ENCODE data around the gene ARHGEF19.
"Not testable (repeated sequence)": the region's sequence is repeated elsewhere in the genome, so short reads cannot be mapped to it uniquely, and the experiment has no call there.

ARHGEF19 gene

DNA sequence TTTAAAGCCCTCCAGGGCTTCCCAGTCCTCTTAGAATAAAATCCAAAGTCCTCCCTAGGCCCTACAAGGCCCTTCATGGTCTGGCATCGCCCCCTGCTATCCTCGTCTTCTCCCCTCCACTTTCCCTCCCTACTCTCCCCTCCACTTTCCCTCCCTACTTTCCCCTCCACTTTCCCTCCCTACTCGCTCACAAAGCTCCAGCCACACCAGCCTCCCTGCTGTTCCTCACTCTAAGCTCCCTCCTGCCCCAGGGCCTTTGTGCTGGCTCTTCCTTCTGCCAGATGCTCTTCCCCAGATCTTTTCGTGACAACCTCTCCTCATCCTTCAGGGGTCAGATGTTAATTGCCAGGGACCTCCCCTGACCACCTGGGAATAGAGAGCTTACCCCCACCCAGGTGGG is 12.8 kb downstream of the ARHGEF19 start:
- H3K36me3 ChIP-seq (ENCODE audit: insufficient read depth, low read length) = no peaks in the 10 kb centered on the region
- H2AFZ ChIP-seq (ENCODE audit: low read depth, low read length) = no peak overlapping the region
- no peaks in the 10 kb centered on the region for H3K9me3 ChIP-seq (ENCODE audit: low read length)
- H3K27me3 ChIP-seq (ENCODE audit: insufficient read depth, low read length) = no peaks in the 10 kb centered on the region
- H3K4me3 ChIP-seq (ENCODE audit: low read length) = no peak overlapping the region
- no peaks in the 10 kb centered on the region for H3K4me1 ChIP-seq (ENCODE audit: insufficient read depth, low read length)

DNA sequence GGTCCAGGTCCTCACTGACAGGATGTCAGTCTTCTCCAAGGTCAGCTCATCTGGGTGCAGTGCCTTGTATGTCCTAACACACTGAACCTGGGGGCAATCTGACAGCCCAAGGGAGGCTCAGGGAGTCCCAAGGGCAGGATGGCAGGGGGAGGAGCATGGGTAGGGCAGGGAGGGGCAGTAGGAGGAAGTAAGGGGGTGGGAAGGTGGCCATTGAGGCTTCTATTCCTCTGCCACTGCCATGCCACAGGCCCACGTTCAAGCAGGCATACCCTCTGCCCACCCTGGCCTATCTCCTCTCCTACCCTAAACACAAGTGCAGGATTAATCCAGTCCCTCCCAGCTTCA is 13.3 kb downstream of the ARHGEF19 start:
- Histone ChIP-seq H3K36me3 (ENCODE audit: insufficient read depth, low read length) (no peaks in the 10 kb centered on the region), H3K9me3 (ENCODE audit: low read length) (no peaks in the 10 kb centered on the region), H3K4me3 (ENCODE audit: low read length) (no peak overlapping the region)

DNA sequence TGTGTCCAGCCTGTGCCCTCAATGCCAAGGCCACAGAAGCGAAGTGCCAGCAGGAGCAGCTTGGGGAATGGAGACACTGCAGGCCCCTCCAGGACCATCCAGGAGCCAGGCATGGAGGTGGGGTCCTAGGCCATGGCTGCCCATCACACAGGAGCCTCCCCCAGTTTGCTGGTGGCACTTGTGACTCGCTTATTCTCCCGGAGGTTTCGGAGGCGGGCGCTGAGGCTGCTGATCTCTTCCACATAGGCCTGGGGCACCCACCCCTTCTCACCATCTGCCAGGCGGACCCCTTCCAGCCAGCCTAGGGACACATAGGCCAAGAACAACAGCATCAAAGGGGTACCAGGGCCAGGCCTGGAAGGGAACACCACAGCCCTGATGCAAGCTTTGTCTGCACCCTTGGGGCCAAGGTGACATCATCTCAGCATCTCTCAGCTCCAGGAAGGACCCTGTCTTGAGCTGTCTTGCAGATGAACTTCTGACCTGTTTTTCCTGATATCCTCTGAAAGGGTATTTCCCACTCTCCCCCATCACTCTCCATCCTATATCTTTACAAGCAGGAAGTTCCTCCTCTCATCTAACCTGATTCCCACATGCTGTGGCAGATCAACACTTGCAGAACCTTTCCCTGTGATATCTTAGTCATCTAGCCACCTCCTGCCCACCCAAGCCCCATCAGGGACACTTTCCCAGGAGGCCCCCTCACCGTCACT is 13.9 kb downstream of the ARHGEF19 start:
- Histone ChIP-seq H2AFZ (ENCODE audit: low read depth, low read length) (no peak overlapping the region), H3K4me1 (ENCODE audit: insufficient read depth, low read length) (no peaks in the 10 kb centered on the region), H3K36me3 (ENCODE audit: insufficient read depth, low read length) (no peaks in the 10 kb centered on the region), H3K27me3 (ENCODE audit: insufficient read depth, low read length) (no peaks in the 10 kb centered on the region), H3K9me3 (ENCODE audit: low read length) (no peaks in the 10 kb centered on the region), H3K4me3 (ENCODE audit: low read length) (no peak overlapping the region)

More for the DNA sequence above, 13.3 kb downstream of the ARHGEF19 start:
- H3K27me3 ChIP-seq (ENCODE audit: insufficient read depth, low read length) = no peaks in the 10 kb centered on the region
- H3K4me1 ChIP-seq (ENCODE audit: insufficient read depth, low read length) = no peaks in the 10 kb centered on the region
- H2AFZ ChIP-seq (ENCODE audit: low read depth, low read length) = no peak overlapping the region

DNA sequence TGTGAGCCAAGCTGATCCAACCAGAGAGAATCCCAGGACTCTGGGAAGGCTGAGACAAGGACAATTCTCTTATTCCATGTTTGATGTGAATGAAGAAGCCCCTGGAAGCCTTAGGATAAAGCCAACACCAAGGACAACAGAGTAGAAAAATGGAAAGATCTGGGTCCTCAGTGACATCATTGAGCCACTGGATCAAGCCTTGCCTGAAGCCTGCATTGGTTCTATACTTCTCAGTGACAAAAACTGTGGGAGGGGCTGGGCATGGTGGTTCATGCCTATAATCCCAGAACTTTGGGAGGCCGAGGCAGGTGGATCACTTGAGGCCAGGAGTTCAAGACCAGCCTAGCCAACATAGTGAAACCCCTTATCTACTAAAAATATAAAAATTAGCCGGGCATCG is 15.6 kb downstream of the ARHGEF19 start:
- no peak overlapping the region for H3K4me3 ChIP-seq (ENCODE audit: low read length)
- no peaks in the 10 kb centered on the region for H3K9me3 ChIP-seq (ENCODE audit: low read length)
- no peaks in the 10 kb centered on the region for H3K4me1 ChIP-seq (ENCODE audit: insufficient read depth, low read length)
- H3K27me3 ChIP-seq (ENCODE audit: insufficient read depth, low read length) = no peaks in the 10 kb centered on the region
- H3K36me3 ChIP-seq (ENCODE audit: insufficient read depth, low read length) = no peaks in the 10 kb centered on the region
- H2AFZ ChIP-seq (ENCODE audit: low read depth, low read length) = no peak overlapping the region

DNA sequence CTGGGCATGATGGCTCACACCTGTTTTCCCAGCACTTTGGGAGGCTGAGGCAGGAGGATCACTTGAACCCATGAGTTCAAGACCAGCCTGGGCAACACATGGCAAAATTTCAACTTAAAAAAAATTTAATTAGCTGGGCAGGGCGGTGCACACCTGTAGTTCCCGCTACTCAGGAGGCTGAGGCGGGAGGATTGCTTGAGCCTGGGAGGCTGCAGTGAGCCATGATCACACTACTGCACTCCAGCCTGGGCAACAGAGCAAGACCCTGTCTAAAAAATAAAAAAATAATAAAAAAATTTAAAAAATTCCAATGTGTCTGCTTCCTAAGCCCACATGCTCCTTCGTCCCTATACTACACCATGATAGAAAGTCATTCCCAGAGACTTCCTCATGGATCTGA is 16.3 kb downstream of the ARHGEF19 start:
- H3K4me3 ChIP-seq (ENCODE audit: low read length); H2AFZ ChIP-seq (ENCODE audit: low read depth, low read length); H3K27me3 ChIP-seq (ENCODE audit: insufficient read depth, low read length); H3K36me3 ChIP-seq (ENCODE audit: insufficient read depth, low read length); H3K4me1 ChIP-seq (ENCODE audit: insufficient read depth, low read length); H3K9me3 ChIP-seq (ENCODE audit: low read length): not testable (repeated sequence)

DNA sequence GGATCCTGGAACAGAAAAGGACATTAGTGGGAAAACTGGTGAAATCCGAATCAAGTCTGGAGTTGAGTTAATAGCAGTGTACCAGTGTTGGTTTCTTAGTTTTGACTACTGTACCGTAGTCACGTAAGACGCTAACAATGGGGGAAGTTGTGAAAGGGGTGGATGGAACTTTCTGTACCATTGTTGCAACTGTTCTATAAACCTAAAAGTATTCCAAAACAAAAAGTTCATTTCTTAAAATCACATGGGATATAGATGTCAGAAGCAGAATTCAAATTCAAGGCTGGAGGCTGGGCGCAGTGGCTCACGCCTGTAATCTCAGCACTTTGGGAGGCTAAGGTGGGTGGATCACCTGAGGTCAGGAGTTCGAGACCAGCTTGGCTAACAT is 16.9 kb downstream of the ARHGEF19 start:
- Histone ChIP-seq H3K27me3 (ENCODE audit: insufficient read depth, low read length) (no peaks in the 10 kb centered on the region), H3K9me3 (ENCODE audit: low read length) (no peaks in the 10 kb centered on the region), H3K36me3 (ENCODE audit: insufficient read depth, low read length) (no peaks in the 10 kb centered on the region), H3K4me1 (ENCODE audit: insufficient read depth, low read length) (no peaks in the 10 kb centered on the region), H3K4me3 (ENCODE audit: low read length) (no peak overlapping the region), H2AFZ (ENCODE audit: low read depth, low read length) (no peak overlapping the region)

DNA sequence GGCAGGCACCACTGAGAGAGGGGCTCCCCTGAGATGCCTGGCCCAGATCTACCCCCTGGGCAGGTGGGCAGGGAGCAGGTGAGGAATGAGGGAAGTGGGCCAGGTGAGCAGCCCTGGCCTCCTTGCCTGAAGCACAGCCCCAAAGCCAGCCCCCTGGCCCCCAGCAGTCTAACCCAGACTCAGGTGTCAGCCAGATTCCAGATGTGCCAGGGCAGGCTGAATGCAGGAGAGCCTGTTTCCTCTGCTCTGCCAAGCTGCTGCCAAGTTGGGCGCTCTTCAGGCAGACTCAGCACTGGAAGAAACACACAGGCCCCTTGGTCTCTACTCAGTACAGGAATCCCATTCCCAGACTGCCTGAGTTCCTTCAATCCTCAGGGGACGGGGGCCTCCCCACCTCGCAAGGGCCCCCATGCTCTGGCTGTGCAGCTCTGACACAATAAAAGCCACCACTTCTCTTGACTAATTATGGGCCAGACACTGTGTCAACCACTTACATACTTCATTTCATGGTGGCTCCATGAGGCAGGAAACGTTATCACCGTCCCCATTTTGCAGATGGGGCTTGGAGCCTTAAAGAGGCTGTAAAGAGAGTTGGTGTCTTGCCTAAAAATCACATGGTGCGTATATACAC is 20.4 kb downstream of the ARHGEF19 start:
- Histone ChIP-seq H3K4me3 (ENCODE audit: low read length) (no peak overlapping the region), H3K27me3 (ENCODE audit: insufficient read depth, low read length) (no peaks in the 10 kb centered on the region), H2AFZ (ENCODE audit: low read depth, low read length) (no peak overlapping the region), H3K4me1 (ENCODE audit: insufficient read depth, low read length) (no peaks in the 10 kb centered on the region), H3K36me3 (ENCODE audit: insufficient read depth, low read length) (no peaks in the 10 kb centered on the region), H3K9me3 (ENCODE audit: low read length) (no peaks in the 10 kb centered on the region)

DNA sequence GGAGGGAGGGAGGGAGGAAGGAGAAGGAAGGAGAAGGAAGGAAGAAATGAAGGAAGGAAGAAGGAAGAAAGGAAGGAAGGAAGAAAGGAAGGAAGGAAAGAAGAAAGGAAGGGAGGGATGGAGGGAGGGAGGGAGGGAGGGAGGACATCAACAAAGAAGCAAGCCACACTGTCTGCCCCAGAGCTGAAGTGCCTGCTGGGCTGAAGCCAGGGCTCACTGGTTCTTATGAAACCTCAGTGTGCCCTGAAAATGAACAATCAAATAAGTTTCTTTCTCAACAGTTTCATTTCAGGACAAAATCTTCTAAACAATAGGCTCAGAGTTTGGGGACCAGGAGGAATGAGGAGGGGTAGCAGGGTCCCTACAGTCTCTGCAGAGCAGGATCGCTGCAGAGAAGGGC is 21.1 kb downstream of the ARHGEF19 start:
- H3K4me3 ChIP-seq (ENCODE audit: low read length) = no peak overlapping the region
- H2AFZ ChIP-seq (ENCODE audit: low read depth, low read length) = no peak overlapping the region
- no peaks in the 10 kb centered on the region for H3K27me3 ChIP-seq (ENCODE audit: insufficient read depth, low read length)
- no peaks in the 10 kb centered on the region for H3K36me3 ChIP-seq (ENCODE audit: insufficient read depth, low read length)
- H3K4me1 ChIP-seq (ENCODE audit: insufficient read depth, low read length) = no peaks in the 10 kb centered on the region
- H3K9me3 ChIP-seq (ENCODE audit: low read length) = no peaks in the 10 kb centered on the region

DNA sequence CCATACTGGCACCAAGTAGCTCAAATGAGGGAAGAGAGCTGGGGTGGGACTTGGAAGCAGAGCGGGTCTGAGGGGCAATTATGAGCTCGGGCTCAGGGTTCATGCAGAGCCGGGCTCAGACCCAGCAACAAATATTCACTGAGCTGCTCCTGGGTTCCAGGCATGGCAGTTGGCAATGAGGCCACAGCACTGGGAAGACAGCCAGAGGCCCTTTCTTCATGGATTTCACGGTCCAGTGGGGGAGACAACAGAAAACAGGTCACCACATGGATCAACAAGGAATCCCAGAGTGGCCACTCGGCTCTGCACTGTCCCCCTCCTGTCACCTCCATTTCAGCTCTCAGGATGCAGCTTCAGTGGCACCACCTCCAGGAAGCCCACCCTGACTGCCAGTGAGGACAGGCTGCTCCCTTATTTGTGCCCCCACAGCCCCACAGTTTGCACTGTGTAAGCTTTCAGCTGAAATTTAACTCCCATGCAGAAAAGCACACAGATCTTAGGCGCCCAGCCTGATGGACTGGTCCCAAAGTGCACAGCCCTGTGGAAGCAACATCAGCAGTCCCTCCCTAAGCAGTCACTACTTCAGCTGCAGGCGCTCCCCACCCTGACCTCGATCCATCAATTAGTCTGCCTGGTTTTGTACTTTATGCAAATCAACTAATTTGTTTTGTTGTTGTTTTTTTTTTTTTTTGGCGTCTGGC is 22.4 kb downstream of the ARHGEF19 start:
- no peaks in the 10 kb centered on the region for H3K9me3 ChIP-seq (ENCODE audit: low read length)
- no peaks in the 10 kb centered on the region for H3K36me3 ChIP-seq (ENCODE audit: insufficient read depth, low read length)
- no peak overlapping the region for H2AFZ ChIP-seq (ENCODE audit: low read depth, low read length)
- H3K4me3 ChIP-seq (ENCODE audit: low read length) = no peak overlapping the region
- H3K4me1 ChIP-seq (ENCODE audit: insufficient read depth, low read length) = no peaks in the 10 kb centered on the region
- H3K27me3 ChIP-seq (ENCODE audit: insufficient read depth, low read length) = no peaks in the 10 kb centered on the region

DNA sequence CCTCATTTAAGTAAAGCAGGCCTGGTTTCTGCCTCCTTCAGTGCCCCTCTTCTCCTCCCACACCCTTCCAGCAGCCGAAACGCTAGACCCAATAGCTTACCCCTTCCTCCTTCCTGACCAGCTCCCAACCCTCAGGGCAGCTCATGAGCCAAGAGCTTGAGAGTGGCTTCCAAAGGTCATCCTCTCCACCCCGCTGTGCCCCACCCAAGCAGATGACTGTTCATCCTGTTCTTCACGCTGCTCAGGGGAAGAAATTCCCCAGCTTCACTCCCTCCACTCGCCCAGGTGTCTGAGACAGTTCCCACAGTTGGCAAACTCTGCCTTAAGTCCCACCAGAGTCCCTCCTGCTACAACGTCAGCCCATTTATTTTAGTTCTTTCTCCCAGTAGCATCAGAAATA is 23.4 kb downstream of the ARHGEF19 start:
- Histone ChIP-seq H3K9me3 (ENCODE audit: low read length) (no peaks in the 10 kb centered on the region), H3K27me3 (ENCODE audit: insufficient read depth, low read length) (no peaks in the 10 kb centered on the region), H3K4me3 (ENCODE audit: low read length) (no peak overlapping the region), H2AFZ (ENCODE audit: low read depth, low read length) (no peak overlapping the region), H3K4me1 (ENCODE audit: insufficient read depth, low read length) (no peaks in the 10 kb centered on the region), H3K36me3 (ENCODE audit: insufficient read depth, low read length) (no peaks in the 10 kb centered on the region)

DNA sequence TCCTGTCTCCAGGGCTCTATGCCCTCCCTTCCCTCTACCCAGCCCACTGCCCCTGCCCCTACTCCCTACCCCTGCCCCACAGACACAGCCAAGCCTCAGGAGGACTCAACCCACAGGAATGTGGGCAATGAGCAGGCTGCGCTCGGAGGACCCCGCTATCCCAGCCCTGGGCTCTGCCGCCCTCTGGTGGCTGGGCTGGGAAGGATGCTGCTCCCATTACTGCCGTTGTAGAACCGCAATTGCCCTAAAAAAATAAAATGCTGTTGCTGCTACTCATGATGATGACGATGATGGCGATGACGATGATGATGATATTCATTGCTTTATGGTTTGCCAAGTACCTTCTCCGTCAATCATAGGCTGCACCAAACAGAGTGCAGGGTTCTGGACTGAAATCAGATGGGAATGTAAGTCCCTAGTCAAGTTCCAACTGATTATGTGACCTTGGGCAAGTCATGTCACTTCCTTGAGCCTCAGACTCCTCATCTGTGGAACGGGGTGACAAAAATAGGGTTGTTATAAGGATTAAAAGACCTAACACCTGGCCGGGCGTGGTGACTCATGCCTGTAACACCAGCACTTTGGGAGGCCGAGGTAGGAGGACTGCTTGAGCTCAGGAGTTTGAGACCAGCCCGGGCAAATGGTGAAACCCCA is 24.6 kb downstream of the ARHGEF19 start:
- H3K36me3 ChIP-seq (ENCODE audit: insufficient read depth, low read length) = no peaks in the 10 kb centered on the region
- H3K4me1 ChIP-seq (ENCODE audit: insufficient read depth, low read length) = no peaks in the 10 kb centered on the region
- no peaks in the 10 kb centered on the region for H3K9me3 ChIP-seq (ENCODE audit: low read length)
- no peak overlapping the region for H2AFZ ChIP-seq (ENCODE audit: low read depth, low read length)
- no peak overlapping the region for H3K4me3 ChIP-seq (ENCODE audit: low read length)
- no peaks in the 10 kb centered on the region for H3K27me3 ChIP-seq (ENCODE audit: insufficient read depth, low read length)

DNA sequence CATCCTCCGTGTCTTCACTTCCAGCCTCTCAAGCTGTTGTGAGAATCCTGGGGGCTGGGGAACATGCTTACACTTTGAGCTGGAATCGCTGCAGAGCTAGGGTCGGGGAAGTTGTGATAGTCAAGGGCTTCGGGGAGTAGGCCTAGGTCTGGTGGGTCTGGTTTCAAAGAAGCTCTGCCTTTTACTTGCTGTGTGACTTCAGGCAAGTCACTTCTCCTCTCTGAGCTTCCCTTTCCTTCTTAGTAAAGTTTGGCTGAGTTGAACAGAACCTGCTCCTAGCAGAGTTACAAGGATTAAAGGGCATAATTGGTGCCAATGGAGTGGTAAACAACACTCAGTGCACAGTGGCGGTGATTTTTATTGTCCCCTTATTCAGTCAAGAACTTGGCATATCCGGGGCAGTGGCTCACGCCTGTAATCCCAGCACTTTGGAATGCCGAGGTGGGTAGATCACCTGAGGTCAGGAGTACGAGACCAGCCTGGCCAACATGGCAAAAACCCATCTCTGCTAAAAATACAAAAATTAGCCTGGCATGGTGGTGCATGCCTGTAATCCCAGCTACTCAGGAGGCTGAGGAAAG is 25.7 kb downstream of the ARHGEF19 start:
- H2AFZ ChIP-seq (ENCODE audit: low read depth, low read length) = no peak overlapping the region
- H3K27me3 ChIP-seq (ENCODE audit: insufficient read depth, low read length) = no peaks in the 10 kb centered on the region
- H3K36me3 ChIP-seq (ENCODE audit: insufficient read depth, low read length) = no peaks in the 10 kb centered on the region
- H3K9me3 ChIP-seq (ENCODE audit: low read length) = no peaks in the 10 kb centered on the region
- peaks cover 7% of the 10 kb centered on the region for H3K4me1 ChIP-seq (ENCODE audit: insufficient read depth, low read length)
- no peak overlapping the region for H3K4me3 ChIP-seq (ENCODE audit: low read length)
